GM20000 (cell line): Measurements from ENCODE around the gene EGLN1.

Experiments used
- DNase-seq: peaks from one replicate; pipeline ENCODE4 v3.0.0; 2012; ENCODE audit warnings: low spot score
- TF ChIP-seq, protein P1 (sequence below): IDR thresholded peaks from 2 replicates; pipeline ENCODE4 v1.5.1; 2012; ENCODE audit warnings: mild to moderate bottlenecking, control low read depth; ENCODE audit errors: extremely low read depth, missing control alignments

EGLN1 gene

GRCh38 chr1:231372501-231372900 lies 49.6 kb downstream of the EGLN1 start:
- DNase-seq, result no peak
- TF ChIP-seq, protein P1, sequence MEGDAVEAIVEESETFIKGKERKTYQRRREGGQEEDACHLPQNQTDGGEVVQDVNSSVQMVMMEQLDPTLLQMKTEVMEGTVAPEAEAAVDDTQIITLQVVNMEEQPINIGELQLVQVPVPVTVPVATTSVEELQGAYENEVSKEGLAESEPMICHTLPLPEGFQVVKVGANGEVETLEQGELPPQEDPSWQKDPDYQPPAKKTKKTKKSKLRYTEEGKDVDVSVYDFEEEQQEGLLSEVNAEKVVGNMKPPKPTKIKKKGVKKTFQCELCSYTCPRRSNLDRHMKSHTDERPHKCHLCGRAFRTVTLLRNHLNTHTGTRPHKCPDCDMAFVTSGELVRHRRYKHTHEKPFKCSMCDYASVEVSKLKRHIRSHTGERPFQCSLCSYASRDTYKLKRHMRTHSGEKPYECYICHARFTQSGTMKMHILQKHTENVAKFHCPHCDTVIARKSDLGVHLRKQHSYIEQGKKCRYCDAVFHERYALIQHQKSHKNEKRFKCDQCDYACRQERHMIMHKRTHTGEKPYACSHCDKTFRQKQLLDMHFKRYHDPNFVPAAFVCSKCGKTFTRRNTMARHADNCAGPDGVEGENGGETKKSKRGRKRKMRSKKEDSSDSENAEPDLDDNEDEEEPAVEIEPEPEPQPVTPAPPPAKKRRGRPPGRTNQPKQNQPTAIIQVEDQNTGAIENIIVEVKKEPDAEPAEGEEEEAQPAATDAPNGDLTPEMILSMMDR, result no peak

DNA sequence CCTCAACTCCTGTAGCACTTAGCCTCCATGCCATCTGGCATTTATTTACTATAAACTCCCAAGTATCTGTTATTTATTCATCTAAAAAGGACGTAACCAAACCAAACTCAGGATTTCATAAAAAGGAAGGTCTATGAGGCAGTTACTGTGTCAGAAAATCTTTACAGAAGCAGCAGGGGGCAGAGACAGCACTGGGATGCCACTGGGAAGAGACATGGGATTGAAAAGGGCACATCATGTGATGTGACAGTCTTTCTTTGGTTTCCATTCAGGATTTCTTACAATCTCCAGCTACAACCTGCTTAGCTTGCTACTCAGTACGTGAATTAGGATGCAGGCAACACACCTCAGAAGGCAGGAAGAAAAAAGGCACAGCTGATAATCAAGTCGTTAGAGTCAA lies 52.8 kb downstream of the EGLN1 start:
- no peak for DNase-seq
- TF ChIP-seq, protein P1, result no peak

DNA sequence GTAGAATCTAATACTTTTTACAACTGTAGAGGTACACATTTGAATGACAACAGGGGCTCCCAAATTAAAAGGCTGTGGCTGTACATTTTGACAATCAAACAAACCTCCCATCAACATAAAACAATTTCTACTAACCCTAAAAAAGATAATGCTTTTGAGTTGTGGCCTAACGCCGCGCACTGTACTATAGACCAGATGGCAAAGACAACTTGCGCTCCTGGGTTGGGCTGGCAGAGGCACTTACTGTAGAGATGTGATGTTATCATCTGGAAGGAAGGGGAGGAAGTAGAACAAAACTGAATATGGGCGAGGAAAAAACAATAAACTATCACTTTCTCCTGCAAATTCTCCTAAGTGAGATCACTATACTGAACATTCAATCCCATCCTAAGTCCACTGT lies 57.9 kb downstream of the EGLN1 start:
- TF ChIP-seq, protein P1, result no peak
- no peak for DNase-seq

DNA sequence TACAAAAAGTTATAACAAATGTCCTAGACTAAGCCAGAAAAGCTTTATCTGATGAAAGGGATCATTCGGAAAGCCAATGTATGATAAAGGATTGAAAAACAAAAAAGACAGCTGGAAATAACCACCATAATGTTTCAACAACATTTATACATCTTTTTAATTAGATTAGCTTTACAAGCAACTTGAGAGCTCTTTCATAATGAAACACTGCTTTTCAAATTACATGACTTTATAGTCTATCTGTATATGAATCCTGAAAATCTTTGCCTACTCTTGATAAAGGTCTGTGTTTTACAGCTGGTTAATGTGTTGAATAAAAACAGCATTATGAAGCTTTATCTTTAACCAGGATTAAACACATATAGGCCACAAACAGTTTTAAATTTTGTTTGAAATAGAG lies 58.5 kb downstream of the EGLN1 start:
- DNase-seq, result no peak
- TF ChIP-seq, protein P1, result no peak

DNA sequence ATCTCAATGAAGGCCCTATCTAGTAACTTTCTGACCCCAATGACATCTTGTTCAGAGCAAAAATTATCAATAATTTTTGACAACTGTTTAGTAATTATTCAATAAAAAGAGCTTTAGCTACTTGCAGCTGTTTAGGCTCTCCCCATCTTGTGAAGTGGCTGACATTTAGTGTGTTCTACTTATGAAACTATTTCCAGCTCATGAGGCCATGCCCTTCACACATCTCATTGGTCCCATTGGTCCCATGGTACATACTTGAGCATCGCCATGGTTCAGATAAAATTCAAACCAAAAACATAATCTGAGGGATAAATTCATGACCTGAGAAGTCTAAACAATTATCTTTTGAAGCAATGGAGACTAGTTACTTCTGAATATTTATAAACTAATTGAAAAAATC lies 59.8 kb downstream of the EGLN1 start:
- TF ChIP-seq, protein P1, result no peak
- DNase-seq, result no peak

DNA sequence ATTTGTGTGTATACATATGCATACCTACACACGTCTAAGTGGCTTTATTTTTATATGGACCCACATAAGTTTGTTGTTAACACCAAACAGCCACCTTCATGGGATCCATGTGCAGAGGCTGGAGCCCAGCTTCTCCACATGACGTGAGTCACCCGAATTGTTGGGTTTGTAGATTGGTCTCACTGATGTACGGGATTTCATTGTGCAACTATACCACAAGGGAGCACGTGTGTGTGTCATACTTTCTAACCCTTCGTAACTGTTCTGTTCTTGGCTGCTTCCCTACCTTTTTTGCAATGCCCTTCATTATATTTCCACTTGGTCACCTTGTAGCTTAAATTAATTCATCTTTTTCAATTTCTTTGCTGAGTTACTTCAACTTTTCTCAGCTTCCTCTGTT lies 63.0 kb downstream of the EGLN1 start:
- no peak for DNase-seq
- TF ChIP-seq, protein P1, result no peak

- peak; percentile 53 for DNase-seq
- TF ChIP-seq, protein P1, result peak; percentile 52
Observed at GRCh38 chr1:231357831-231358354, 64.2 kb downstream of the EGLN1 start.
